H1 (cell line): ENCODE results near the gene FOXP2. TPM values are rescaled to one million over a fixed set of nuclear protein-coding genes. Genes with fewer than 3 reads are reported as not detected.
"Not testable (repeated sequence)": the region's sequence is repeated elsewhere in the genome, so short reads cannot be mapped to it uniquely, and the experiment has no call there.

Source experiments
- CTCF ChIA-PET: fragments of 300-600 bp; sonication (Branson Sonifier 250); formaldehyde crosslinking; loops from one replicate; lab custom pipeline; 2021; ENCODE audit not compliant: partially characterized antibody; lab: Charles Lee
- POLR2A ChIA-PET: fragments of 300-600 bp; sonication (Branson Sonifier 250); formaldehyde crosslinking; loops from one replicate; lab custom pipeline; 2021; ENCODE audit warnings: inconsistent platforms; ENCODE audit not compliant: partially characterized antibody; lab: Charles Lee
- DNase-seq, 2 experiments: peaks; one replicate each; pipeline versions ENCODE4 v3.0.0 to v3.0.0-alpha.2; 2010 to 2022; ENCODE audit warnings: low spot score in 2 of 2, low read depth in 1 of 2, mixed read lengths in 1 of 2
- FAIRE-seq: peaks from 2 replicates; lab custom pipeline; 2011; peaks lifted over from hg19 to GRCh38; lab: Jason Lieb, UNC
- H2AFZ ChIP-seq: 2 replicates; pipeline ENCODE4 v1.8.1; 2012; ENCODE audit warnings: low read length, inconsistent platforms
- H2AK5ac ChIP-seq: 2 replicates; pipeline ENCODE4 v1.6.1; 2013; ENCODE audit warnings: low read depth, low read length
- H2BK120ac ChIP-seq: replicated peaks from 2 replicates; pipeline ENCODE3; 2013; ENCODE audit warnings: low read depth, low read length, inconsistent platforms
- H2BK12ac ChIP-seq: 2 replicates; pipeline ENCODE4 v1.6.1; 2013; ENCODE audit warnings: low read depth, low read length
- H2BK15ac ChIP-seq: 2 replicates; pipeline ENCODE4 v1.6.1; 2013; ENCODE audit warnings: low read length
- H2BK20ac ChIP-seq: 2 replicates; pipeline ENCODE4 v1.6.1; 2013; ENCODE audit warnings: low read length
- H2BK5ac ChIP-seq: 2 replicates; pipeline ENCODE4 v1.6.1; 2013; ENCODE audit warnings: low read depth, low read length
- H3K14ac ChIP-seq: 2 replicates; pipeline ENCODE4 v1.6.1; 2013; ENCODE audit warnings: inconsistent platforms; ENCODE audit not compliant: insufficient read length
- H3K18ac ChIP-seq: 2 replicates; pipeline ENCODE4 v1.6.1; 2013; ENCODE audit warnings: low read length; ENCODE audit errors: extremely low read depth
- H3K23ac ChIP-seq: 2 replicates; pipeline ENCODE4 v1.6.1; 2013; ENCODE audit warnings: inconsistent platforms; ENCODE audit not compliant: insufficient read length
- H3K23me2 ChIP-seq: 2 replicates; pipeline ENCODE4 v1.6.1; 2013; ENCODE audit warnings: low read depth, low read length
- H3K27ac ChIP-seq: 2 replicates; pipeline ENCODE4 v1.6.1; 2011; ENCODE audit warnings: low read depth, low read length, inconsistent platforms
- H3K27me3 ChIP-seq, 4 experiments: replicated peaks in 1 of 4; 1 replicate in 1 of 4; 2 replicates in 3 of 4; pipeline versions ENCODE4 v1.6.1 to v1.8.1; 2011 to 2013; ENCODE audit warnings: low read length in 3 of 4, mild to moderate bottlenecking in 3 of 4, inconsistent platforms in 2 of 4, mixed read lengths in 2 of 4, moderate library complexity in 1 of 4; ENCODE audit not compliant: control insufficient read depth in 3 of 4, insufficient read depth in 3 of 4; ENCODE audit errors: extremely low read depth in 1 of 4
- H3K36me3 ChIP-seq, 4 experiments: 2 replicates each; pipeline versions ENCODE4 v1.6.1 to v1.8.1; 2011 to 2013; ENCODE audit warnings: mild to moderate bottlenecking in 4 of 4, low read length in 3 of 4, moderate library complexity in 2 of 4, control low read depth in 1 of 4, inconsistent platforms in 1 of 4; ENCODE audit not compliant: insufficient read depth in 4 of 4, control insufficient read depth in 2 of 4
- H3K4ac ChIP-seq: replicated peaks from 2 replicates; pipeline ENCODE3; 2013; ENCODE audit warnings: low read length, low read depth, mixed read lengths, inconsistent platforms; ENCODE audit not compliant: insufficient read length
- H3K4me1 ChIP-seq, 4 experiments: replicated peaks in 1 of 4; 1 replicate in 1 of 4; 2 replicates in 3 of 4; pipeline versions ENCODE4 v1.6.1 to v1.8.1; 2011 to 2013; ENCODE audit warnings: low read length in 3 of 4, inconsistent platforms in 2 of 4, mixed read lengths in 1 of 4; ENCODE audit not compliant: insufficient read depth in 4 of 4, control insufficient read depth in 3 of 4
- H3K4me2 ChIP-seq, 2 experiments: 2 replicates each; pipeline versions ENCODE4 v1.6.1 to v1.8.1; 2011 to 2013; ENCODE audit warnings: low read depth in 2 of 2, low read length in 2 of 2, control low read depth in 1 of 2, inconsistent platforms in 1 of 2, mild to moderate bottlenecking in 1 of 2; ENCODE audit not compliant: insufficient read depth in 1 of 2
- H3K4me3 ChIP-seq, 4 experiments: fragments of 200-600, 300-600 bp in 1 of 4; sonication (generic), shearing (Covaris generic), sonication (Bioruptor Twin) in 1 of 4; 2 replicates each; pipeline versions ENCODE4 v1.5.1 to v1.8.1; 2011 to 2016; ENCODE audit warnings: low read length in 4 of 4, low read depth in 3 of 4, control low read depth in 2 of 4, inconsistent platforms in 2 of 4, mild to moderate bottlenecking in 2 of 4, mixed read lengths in 1 of 4, moderate library complexity in 1 of 4; ENCODE audit not compliant: insufficient read depth in 2 of 4; ENCODE audit errors: extremely low read depth in 1 of 4
- H3K56ac ChIP-seq: replicated peaks from 2 replicates; pipeline ENCODE3; 2013; ENCODE audit warnings: low read depth, mild to moderate bottlenecking, mixed read lengths, low read length, inconsistent platforms; ENCODE audit not compliant: insufficient read length
- H3K79me1 ChIP-seq: 2 replicates; pipeline ENCODE4 v1.6.1; 2013; ENCODE audit warnings: low read depth, low read length, control low read depth
- H3K79me2 ChIP-seq, 2 experiments: 2 replicates each; pipeline versions ENCODE4 v1.6.1 to v1.8.1; 2012 to 2013; ENCODE audit warnings: low read length in 2 of 2, mild to moderate bottlenecking in 2 of 2, inconsistent platforms in 1 of 2; ENCODE audit not compliant: insufficient read depth in 2 of 2, control insufficient read depth in 1 of 2
- H3K9ac ChIP-seq, 4 experiments: replicated peaks in 1 of 4; 1 replicate in 1 of 4; 2 replicates in 3 of 4; pipeline versions ENCODE4 v1.6.1 to v1.8.1; 2011 to 2013; ENCODE audit warnings: low read depth in 3 of 4, low read length in 3 of 4, control low read depth in 2 of 4, mild to moderate bottlenecking in 2 of 4, moderate library complexity in 2 of 4, inconsistent platforms in 1 of 4; ENCODE audit errors: extremely low read depth in 1 of 4
- H3K9me3 ChIP-seq, 2 experiments: 2 replicates each; pipeline versions ENCODE4 v1.6.1 to v1.8.1; 2012 to 2013; ENCODE audit warnings: mild to moderate bottlenecking in 2 of 2, moderate library complexity in 2 of 2, control low read depth in 1 of 2, inconsistent platforms in 1 of 2, low read depth in 1 of 2, low read length in 1 of 2, mixed read lengths in 1 of 2; ENCODE audit not compliant: insufficient read depth in 2 of 2
- H4K20me1 ChIP-seq, 2 experiments: replicated peaks in 1 of 2; 2 replicates each; pipeline versions ENCODE3 to v1.8.1; 2011 to 2013; ENCODE audit warnings: inconsistent platforms in 2 of 2, low read length in 2 of 2, mild to moderate bottlenecking in 1 of 2; ENCODE audit not compliant: insufficient read depth in 2 of 2, control insufficient read depth in 1 of 2
- H4K5ac ChIP-seq: 2 replicates; pipeline ENCODE4 v1.6.1; 2013; ENCODE audit warnings: low read length, low read depth, mixed read lengths, inconsistent platforms; ENCODE audit not compliant: insufficient read length
- H4K8ac ChIP-seq: 2 replicates; pipeline ENCODE4 v1.8.0; 2013; ENCODE audit warnings: mild to moderate bottlenecking, moderate library complexity, low read length, inconsistent platforms; ENCODE audit not compliant: insufficient read depth; ENCODE audit errors: extremely low read depth
- H4K91ac ChIP-seq: replicated peaks from 2 replicates; pipeline ENCODE3; 2013; ENCODE audit warnings: low read length, mixed read lengths, inconsistent platforms; ENCODE audit not compliant: insufficient read length
- WGBS, 2 experiments: shearing (Covaris generic) in 1 of 2; methylation state at CpG; one replicate each; pipeline versions ENCODE4 v1.1.6 to v1.1.7; 2013 to 2015; ENCODE audit warnings: low lambda C conversion rate in 2 of 2, mixed read lengths in 2 of 2, inconsistent platforms in 1 of 2, low coverage in 1 of 2, missing lambda C conversion rate in 1 of 2; ENCODE audit not compliant: insufficient replicate concordance in 2 of 2, insufficient coverage in 1 of 2, insufficient read length in 1 of 2; ENCODE audit errors: extremely low coverage in 1 of 2, missing lambda C conversion rate in 1 of 2; 5-methylcytosine and 5-hydroxymethylcytosine counted together
- polyA plus RNA-seq, 7 experiments: library from polyadenylated mRNA; depleted of rRNA in 3 of 7; stranded (reverse) in 5 of 7; unstranded in 2 of 7; fragments of >200 nt in 5 of 7; fragments of 200-250 nt in 2 of 7; gene quantifications; 1 replicate in 5 of 7; 2 replicates in 1 of 7; 4 replicates in 1 of 7; pipeline versions ENCODE4 v1.2.1 to v1.2.3, GENCODE V29; 2011 to 2013; ENCODE audit warnings: missing spikeins in 2 of 7, mixed read lengths in 2 of 7
- total RNA-seq: library from RNA; stranded (reverse); fragmentation: NEBNext Ultra II Directional; extraction: Animal tissue kit (Norgen Biotek cat#: 25700); gene quantifications from 2 replicates; pipeline ENCODE4 v1.2.1, GENCODE V29; 2021

Gene FOXP2
- total and polyA plus RNA-seq, 2 of the 8 experiments (the other 6 are each of a cell fraction or from before 2014, with no cell fraction given): 0.09 to 0.43 TPM

DNA sequence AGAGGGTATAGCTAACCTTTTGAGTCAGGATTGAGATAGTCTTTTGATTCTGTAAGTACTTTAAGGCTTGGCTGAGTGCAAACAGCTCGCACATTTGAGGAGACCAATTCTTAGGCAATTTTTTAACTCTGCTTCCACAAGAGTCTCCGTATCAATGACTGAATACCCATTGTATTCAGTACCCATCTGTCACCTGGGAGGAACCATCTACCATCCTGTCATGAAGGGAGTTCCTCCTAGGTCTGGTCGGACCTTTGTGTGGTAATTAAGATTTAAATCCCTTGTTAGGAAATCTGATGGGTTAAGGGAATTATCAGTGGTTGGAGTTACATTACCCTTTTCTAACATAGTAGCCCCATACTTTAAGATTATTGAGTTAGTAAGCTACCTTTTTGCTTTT lies 30.3 kb upstream of the FOXP2 start:
- H3K27me3 ChIP-seq, H3K4me1 ChIP-seq, H3K4me3 ChIP-seq, H3K36me3 ChIP-seq, H4K20me1 ChIP-seq, H3K56ac ChIP-seq, H2BK12ac ChIP-seq, FAIRE-seq, H3K4ac ChIP-seq, H2BK5ac ChIP-seq, H3K18ac ChIP-seq, H4K8ac ChIP-seq, H3K23me2 ChIP-seq, CTCF ChIA-PET, H3K79me2 ChIP-seq, H3K23ac ChIP-seq, H3K14ac ChIP-seq, H2AFZ ChIP-seq, POLR2A ChIA-PET, H2BK20ac ChIP-seq, H3K9ac ChIP-seq, H3K27ac ChIP-seq, H4K91ac ChIP-seq, H2BK120ac ChIP-seq, H3K9me3 ChIP-seq, H3K4me2 ChIP-seq, H2BK15ac ChIP-seq, DNase-seq, H3K79me1 ChIP-seq, H4K5ac ChIP-seq, H2AK5ac ChIP-seq: not testable (repeated sequence)
- WGBS, 2 experiments: 93% methylated on average over 3 of the region's 3 CpGs; no CpG with 5 or more reads in 1 of the 2 experiments
